GM19397 (cell line): ENCODE measurements around the gene PTPN13.
"Not testable (repeated sequence)": the region's sequence is repeated elsewhere in the genome, so short reads cannot be mapped to it uniquely, and the experiment has no call there.

ENCODE experiments used
- ATAC-seq: cut with Tn5 transposase; IDR thresholded peaks from one replicate; pipeline ENCODE4 v1.9.1; 2021; ENCODE audit warnings: mild to moderate bottlenecking, moderate library complexity; ENCODE audit not compliant: unreplicated experiment

PTPN13 gene

GRCh38 chr4:86631166-86631565 lies 37.1 kb downstream of the PTPN13 start:
- ATAC-seq, result no peak

DNA sequence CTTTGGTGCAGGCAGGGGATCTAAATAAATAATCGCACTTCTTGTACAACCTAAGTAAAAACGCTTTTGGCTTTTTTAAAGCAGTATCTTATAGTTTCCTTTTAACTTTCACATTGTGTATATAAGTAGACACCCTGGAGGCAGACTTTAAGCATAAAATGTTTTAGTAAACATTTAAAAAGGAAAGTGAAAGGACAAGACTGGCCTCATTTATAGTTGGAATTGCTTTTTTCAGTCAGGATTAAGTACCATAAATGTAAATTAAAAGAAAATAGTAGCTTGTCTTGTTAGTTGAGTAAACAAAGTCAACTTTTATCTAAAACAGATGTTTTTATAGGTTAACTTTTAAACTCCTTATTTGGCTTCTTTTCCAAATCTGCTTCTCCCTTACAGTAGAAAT lies 39.7 kb downstream of the PTPN13 start:
- no peak for ATAC-seq

- ATAC-seq, result no peak
These were observed 46.4 kb downstream of the PTPN13 start for GRCh38 chr4:86640469-86640868.

DNA sequence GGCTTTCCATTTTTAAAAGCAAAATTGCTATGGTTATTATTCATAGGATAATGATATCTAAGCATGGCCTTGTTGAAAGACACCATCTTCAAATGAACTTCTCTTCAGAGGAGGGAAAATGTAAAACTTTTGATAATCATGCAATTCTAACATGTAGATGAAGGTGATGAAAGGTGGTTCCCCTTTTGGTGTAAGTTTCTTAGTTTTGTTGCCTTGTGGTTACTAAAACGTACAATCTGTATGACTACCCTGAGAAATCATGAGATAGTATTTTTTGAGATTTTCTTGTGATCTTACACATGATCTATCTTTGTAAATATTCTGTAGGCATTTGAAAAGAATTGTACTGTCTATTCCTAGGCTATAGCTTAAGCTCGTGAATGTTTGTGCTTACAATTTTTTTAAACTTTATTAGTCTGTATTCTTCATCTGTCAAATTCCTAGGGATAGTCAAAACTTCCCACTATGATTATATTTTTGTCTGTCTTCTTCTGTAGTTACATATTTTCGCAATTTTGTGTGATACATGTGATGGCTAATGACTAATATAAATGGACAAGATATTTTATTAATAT lies 47.5 kb downstream of the PTPN13 start:
- ATAC-seq, result no peak

DNA sequence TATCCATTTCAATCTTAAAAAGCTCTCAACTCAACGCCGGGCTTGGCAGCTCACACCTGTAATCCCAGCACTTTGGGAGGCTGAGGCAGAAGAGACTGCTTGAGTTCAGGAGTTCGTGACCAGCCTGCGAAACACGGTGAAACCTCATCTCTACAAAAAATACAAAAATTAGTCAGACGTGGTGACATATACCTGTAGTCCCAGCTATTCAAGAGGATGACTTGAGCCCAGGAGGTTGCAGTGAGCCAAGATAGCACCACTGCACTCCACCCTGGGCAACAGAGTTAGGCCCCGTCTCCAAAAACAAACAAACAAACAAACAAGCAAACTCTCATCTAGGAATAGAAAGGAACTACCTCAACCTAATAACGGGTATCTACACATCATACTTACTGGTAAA lies 50.8 kb downstream of the PTPN13 start:
- ATAC-seq, result no peak

GRCh38 chr4:86652332-86652932 lies 58.3 kb downstream of the PTPN13 start:
- no peak for ATAC-seq

GRCh38 chr4:86653237-86653865 lies 59.2 kb downstream of the PTPN13 start:
- no peak for ATAC-seq

DNA sequence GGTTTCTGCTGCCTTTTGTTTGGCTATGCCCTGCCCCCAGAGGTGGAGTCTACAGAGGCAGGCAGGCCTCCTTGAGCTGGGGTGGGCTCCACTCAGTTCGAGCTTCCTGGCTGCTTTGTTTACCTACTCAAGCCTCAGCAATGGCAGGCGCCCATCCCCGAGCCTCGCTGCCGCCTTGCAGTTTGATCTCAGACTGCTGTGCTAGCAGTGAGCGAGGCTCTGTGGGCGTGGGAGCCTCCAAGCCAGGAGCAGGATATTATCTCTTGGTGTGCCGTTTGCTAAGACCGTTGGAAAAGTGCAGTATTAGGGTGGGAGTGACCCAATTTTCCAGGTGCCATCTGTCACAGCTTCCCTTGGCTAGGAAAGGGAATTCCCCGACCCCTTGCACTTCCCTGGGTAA lies 62.7 kb downstream of the PTPN13 start:
- not testable (repeated sequence) for ATAC-seq

DNA sequence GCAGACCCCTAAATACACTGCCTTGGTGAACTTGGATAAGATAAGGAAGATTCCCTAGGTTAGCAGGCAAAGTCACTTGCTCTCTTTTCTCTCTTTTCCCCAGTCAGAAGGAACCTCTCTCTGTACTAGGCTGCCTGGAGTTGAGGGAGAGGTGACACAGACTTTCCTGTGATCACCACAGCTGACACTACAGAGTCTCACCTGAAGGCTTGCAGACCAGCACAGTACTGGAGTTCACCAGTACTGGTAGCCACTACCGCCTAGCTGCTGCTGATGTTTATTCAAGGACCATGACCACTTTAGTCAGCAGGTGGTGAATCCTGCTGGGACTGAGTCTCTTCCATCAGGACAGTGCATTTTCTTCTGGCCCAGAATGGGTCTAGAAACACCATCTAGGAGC lies 63.3 kb downstream of the PTPN13 start:
- no peak for ATAC-seq

DNA sequence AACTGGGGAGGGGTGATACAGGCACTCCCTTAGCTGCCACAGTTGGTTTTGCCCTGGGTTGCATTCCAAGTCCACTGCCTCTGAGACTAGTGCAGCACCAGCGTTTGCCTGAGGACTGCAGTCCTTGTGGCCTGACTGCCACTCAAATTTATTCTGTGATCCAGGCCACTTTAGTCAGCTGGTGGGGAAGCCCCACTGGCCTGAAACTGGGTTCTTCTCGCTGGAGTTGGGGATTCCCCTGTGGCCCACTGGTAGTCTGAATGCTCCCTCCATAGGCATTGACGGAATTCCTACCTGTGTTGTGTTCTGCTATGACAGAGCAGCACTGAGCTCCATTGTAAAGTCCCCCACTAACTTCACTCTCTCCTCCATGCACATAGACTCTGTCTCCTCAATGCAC lies 63.8 kb downstream of the PTPN13 start:
- ATAC-seq, result no peak

DNA sequence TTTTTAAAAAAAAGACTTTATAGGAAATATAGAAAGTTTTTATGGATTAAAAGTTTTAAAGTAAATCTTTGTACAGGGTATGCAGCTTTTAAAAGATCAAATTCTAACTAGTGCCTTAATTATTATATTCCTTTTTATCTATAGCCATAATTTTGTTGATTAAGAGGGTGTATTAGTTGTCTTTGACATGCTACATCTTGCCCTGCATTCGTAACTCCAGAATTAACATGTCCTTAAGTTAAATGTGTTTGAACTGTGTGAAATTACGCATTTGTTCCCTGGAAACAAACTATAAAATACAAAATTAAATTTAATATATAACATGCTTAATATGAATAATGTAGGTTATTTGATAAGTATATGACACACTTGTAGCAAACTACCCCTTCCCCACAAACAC lies 66.3 kb downstream of the PTPN13 start:
- no peak for ATAC-seq

GRCh38 chr4:86661006-86661405 lies 66.9 kb downstream of the PTPN13 start:
- no peak for ATAC-seq

- no peak for ATAC-seq
These were observed 67.3 kb downstream of the PTPN13 start for GRCh38 chr4:86661418-86661817.

GRCh38 chr4:86664959-86665358 lies 70.8 kb downstream of the PTPN13 start:
- ATAC-seq, result no peak

- no peak for ATAC-seq
These were observed 76.2 kb downstream of the PTPN13 start for GRCh38 chr4:86670298-86670697.

- ATAC-seq, result no peak
These were observed 76.6 kb downstream of the PTPN13 start for GRCh38 chr4:86670756-86671155.

DNA sequence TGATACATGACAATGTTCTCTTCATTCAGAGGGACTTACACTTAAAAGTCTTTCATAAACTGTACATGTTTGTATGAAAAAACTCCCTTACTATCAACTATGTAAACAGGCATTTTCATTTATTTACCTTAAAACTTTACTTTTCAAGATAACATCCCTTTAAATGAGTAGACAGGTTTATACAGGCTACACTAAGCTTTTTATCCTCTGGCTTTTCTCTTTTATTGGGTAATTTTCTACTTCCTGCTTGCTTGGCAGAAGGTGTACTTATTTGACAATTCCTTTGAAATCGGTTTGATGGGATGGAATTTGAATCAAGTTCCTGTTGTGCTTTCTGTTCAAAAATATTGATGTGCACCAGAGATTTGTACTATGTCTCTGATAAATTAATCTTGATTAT lies 81.4 kb downstream of the PTPN13 start:
- no peak for ATAC-seq

DNA sequence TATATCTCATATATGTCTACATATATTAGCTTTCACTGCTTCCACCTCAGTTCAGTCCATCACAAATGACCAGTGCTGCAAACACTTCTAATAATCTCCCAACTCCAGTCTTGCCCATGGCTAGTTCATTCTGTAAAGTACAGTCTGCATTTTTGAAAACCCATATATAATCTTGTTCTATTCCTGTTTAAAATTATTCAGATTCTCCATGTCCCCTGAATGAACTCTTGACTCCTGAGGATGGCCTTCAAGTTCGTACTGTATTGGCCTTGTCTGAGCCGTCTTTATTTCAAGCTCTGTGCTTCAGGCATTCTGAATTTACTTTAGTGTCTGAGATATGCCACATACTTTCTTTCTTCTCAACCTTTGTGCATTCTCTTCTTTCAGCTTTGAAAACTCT lies 84.7 kb downstream of the PTPN13 start:
- ATAC-seq, result no peak

GRCh38 chr4:86679441-86679840 lies 85.3 kb downstream of the PTPN13 start:
- no peak for ATAC-seq

- ATAC-seq, result no peak
These were observed 89.1 kb downstream of the PTPN13 start for GRCh38 chr4:86683167-86683566.

DNA sequence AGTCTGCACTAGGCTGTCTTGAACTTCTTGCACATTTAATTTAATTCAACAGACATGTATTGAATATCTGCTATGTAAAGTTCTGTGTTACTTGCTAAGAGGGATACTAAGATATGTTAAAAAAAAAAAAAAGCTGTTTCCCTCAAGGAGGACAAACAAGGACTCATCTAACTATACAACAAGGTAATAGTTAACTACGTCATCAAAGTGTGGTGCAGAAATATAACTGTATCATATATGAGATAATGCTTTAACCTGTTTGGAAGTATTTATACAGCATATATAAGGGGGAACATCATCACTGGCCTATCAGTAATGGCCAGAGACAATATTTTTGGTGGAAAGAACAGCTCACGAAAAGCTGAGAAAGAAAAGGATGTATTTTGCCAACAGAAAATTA lies 89.9 kb downstream of the PTPN13 start:
- ATAC-seq, result no peak

- ATAC-seq, result no peak
These were observed 91.3 kb downstream of the PTPN13 start for GRCh38 chr4:86685401-86685800.

GRCh38 chr4:86686741-86687140 lies 92.6 kb downstream of the PTPN13 start:
- ATAC-seq, result no peak
